ENCODE results near the gene SMIM20.

- TF ChIP-seq CTCF (IDR thresholded peaks at IDR 0.05; ENCODE audit: low read depth, low read length, poor library complexity, severe bottlenecking) (no peak), EZH2phosphoT487 (IDR thresholded peaks at IDR 0.05; ENCODE audit: borderline replicate concordance, low read length) (no peak)
Measured at GRCh38 chr4:25956260-25956659, 42.2 kb downstream of the SMIM20 start.

Measured in DOHH2 (cell line).